Measurements from ENCODE around the gene IL37. TPM values are rescaled to one million over a fixed set of nuclear protein-coding genes. Genes with fewer than 3 reads are reported as not detected.

The IL37 gene
- total RNA-seq, 1 donor from 2014 or later, result not detected

GRCh38 chr2:112919086-112919485, 8.1 kb downstream of the IL37 start:
- TF ChIP-seq, protein P1, sequence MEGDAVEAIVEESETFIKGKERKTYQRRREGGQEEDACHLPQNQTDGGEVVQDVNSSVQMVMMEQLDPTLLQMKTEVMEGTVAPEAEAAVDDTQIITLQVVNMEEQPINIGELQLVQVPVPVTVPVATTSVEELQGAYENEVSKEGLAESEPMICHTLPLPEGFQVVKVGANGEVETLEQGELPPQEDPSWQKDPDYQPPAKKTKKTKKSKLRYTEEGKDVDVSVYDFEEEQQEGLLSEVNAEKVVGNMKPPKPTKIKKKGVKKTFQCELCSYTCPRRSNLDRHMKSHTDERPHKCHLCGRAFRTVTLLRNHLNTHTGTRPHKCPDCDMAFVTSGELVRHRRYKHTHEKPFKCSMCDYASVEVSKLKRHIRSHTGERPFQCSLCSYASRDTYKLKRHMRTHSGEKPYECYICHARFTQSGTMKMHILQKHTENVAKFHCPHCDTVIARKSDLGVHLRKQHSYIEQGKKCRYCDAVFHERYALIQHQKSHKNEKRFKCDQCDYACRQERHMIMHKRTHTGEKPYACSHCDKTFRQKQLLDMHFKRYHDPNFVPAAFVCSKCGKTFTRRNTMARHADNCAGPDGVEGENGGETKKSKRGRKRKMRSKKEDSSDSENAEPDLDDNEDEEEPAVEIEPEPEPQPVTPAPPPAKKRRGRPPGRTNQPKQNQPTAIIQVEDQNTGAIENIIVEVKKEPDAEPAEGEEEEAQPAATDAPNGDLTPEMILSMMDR (conservative IDR thresholded peaks at IDR 0.05), result no peak
- H3K36me3 Mint-ChIP-seq, result no peaks in the 10 kb centered on the region
- peaks cover 9% of the 10 kb centered on the region for H3K9me3 Mint-ChIP-seq
- DNase-seq (ENCODE audit: extremely low spot score, unreplicated experiment), result no peak
- H3K27ac Mint-ChIP-seq, result no peak overlapping the region
- H3K4me3 Mint-ChIP-seq, result no peak overlapping the region
- peaks cover 6% of the 10 kb centered on the region for H3K27me3 Mint-ChIP-seq
- H3K4me1 Mint-ChIP-seq (ENCODE audit: unreplicated experiment), result no peaks in the 10 kb centered on the region

- Mint-ChIP-seq H3K9me3 (peaks cover 9% of the 10 kb centered on the region), H3K36me3 (no peaks in the 10 kb centered on the region), H3K27ac (no peak overlapping the region), H3K27me3 (peaks cover 6% of the 10 kb centered on the region), H3K4me1 (ENCODE audit: unreplicated experiment) (no peaks in the 10 kb centered on the region), H3K4me3 (no peak overlapping the region)
- TF ChIP-seq, protein P1 (conservative IDR thresholded peaks at IDR 0.05), result no peak
- DNase-seq (ENCODE audit: extremely low spot score, unreplicated experiment), result no peak
Observed at GRCh38 chr2:112920923-112921532, 10.1 kb downstream of the IL37 start.

DNA sequence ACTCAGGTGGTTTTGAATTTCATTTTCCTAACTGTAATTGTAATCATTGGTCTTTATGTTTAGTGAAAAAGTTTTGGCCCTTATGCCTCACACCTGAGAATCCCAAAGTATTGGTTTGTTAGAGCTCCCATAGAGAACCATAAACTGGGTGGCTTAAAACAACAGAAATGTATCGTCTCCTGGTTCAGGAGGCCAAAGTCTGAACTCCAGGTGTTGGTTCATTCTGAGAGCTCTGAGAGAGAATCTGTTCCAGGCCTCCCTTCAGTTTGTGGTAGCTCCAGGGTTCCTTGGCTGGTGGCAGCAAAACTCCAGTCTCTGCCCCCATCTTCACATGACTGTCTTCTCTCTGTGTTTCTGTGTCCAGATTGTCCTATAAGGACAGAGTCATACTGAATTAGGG, 11.0 kb downstream of the IL37 start:
- DNase-seq (ENCODE audit: extremely low spot score, unreplicated experiment), result no peak
- Mint-ChIP-seq H3K4me3 (no peak overlapping the region), H3K36me3 (no peaks in the 10 kb centered on the region), H3K4me1 (ENCODE audit: unreplicated experiment) (no peaks in the 10 kb centered on the region), H3K27ac (no peak overlapping the region), H3K27me3 (peaks cover 3% of the 10 kb centered on the region), H3K9me3 (peaks cover 9% of the 10 kb centered on the region)
- TF ChIP-seq, protein P1 (conservative IDR thresholded peaks at IDR 0.05), result no peak

DNA sequence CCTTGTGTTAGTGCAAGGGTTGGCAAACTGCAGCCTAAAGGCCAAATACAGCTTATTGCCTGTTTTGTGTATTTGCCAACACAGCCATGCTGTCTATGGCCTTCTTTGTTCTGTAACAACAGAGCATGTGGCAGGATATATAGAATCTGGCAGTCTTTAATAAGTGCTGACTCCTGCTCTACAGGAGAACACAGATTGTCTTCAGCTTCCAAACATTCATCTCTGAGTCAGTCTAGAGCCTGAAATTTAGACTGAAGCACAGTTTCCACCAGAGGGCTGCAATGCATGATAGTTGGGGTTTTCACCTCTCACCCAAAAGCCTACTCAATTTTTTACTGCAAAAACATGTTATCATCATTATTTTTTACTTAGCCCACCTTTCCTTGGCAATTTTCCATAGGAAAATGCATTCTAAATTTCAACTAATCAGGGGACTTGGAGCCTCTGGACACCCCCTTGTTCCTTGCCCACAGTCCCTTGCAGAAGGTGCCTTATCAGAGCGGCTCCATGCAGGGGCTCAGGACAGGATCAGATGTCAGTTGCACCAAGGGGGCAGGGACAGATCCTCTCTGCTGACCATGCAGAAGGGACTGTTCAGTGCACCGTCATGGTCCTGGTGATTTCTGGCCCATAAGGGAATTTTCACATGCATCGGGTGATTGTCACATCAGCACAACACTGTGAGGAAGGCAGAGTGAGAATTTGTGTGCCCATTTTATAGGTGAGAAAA, 12.4 kb downstream of the IL37 start:
- H3K4me3 Mint-ChIP-seq, result no peak overlapping the region
- TF ChIP-seq, protein P1 (conservative IDR thresholded peaks at IDR 0.05), result no peak
- DNase-seq (ENCODE audit: extremely low spot score, unreplicated experiment), result no peak
- peaks cover 9% of the 10 kb centered on the region for H3K9me3 Mint-ChIP-seq
- peaks cover 8% of the 10 kb centered on the region for H3K27me3 Mint-ChIP-seq
- H3K27ac Mint-ChIP-seq, result no peak overlapping the region
- H3K36me3 Mint-ChIP-seq, result no peaks in the 10 kb centered on the region
- H3K4me1 Mint-ChIP-seq (ENCODE audit: unreplicated experiment), result no peaks in the 10 kb centered on the region

- TF ChIP-seq, protein P1 (conservative IDR thresholded peaks at IDR 0.05), result no peak
- DNase-seq (ENCODE audit: extremely low spot score, unreplicated experiment), result no peak
- Mint-ChIP-seq H3K4me1 (ENCODE audit: unreplicated experiment) (no peaks in the 10 kb centered on the region), H3K4me3 (no peak overlapping the region), H3K27ac (no peak overlapping the region), H3K36me3 (no peaks in the 10 kb centered on the region), H3K9me3 (peaks cover 8% of the 10 kb centered on the region), H3K27me3 (peaks cover 6% of the 10 kb centered on the region)
Observed at GRCh38 chr2:112923967-112924338, 13.0 kb downstream of the IL37 start.

Measured in type B pancreatic cell (in vitro differentiated cells).